Measurements from ENCODE around the gene TSPAN14. TPM values are rescaled to one million over a fixed set of nuclear protein-coding genes. Genes with fewer than 3 reads are reported as not detected.

The TSPAN14 gene
- total and polyA plus RNA-seq, 2 of the 13 experiments (the other 11 are each of a cell fraction or from before 2014, with no cell fraction given), result 24.1 to 80.6 TPM

GRCh38 chr10:80408242-80409101, 45.6 kb upstream of the TSPAN14 start, which contains the start of gene PRXL2A (continued):
- TF ChIP-seq E2F5 (CRISPR knock-in tag; conservative IDR thresholded peaks at IDR 0.05) (0 out of 2 replicates have a peak, but pooled peaks have one; percentile 42), DBP (CRISPR knock-in tag; IDR thresholded peaks at IDR 0.05; ENCODE audit: not compliant biosample characterization) (no peak), ARHGAP35 (CRISPR knock-in tag; IDR thresholded peaks at IDR 0.05; ENCODE audit: borderline replicate concordance) (no peak; the same call in 1 of the 2 replicates), HBP1 (CRISPR knock-in tag; IDR thresholded peaks at IDR 0.05; ENCODE audit: low read depth) (no peak), ZNF569 (CRISPR knock-in tag; IDR thresholded peaks at IDR 0.05; ENCODE audit: borderline replicate concordance) (no peak), ZGPAT (CRISPR knock-in tag; IDR thresholded peaks at IDR 0.05) (peak; percentile 85), ZFY (CRISPR knock-in tag; IDR thresholded peaks at IDR 0.05) (peak; percentile 83), FOXO1 (CRISPR knock-in tag; IDR thresholded peaks at IDR 0.05) (no peak), ZNF350 (CRISPR knock-in tag; IDR thresholded peaks at IDR 0.05; ENCODE audit: borderline replicate concordance, low read depth) (peak; percentile 39; the same call in 1 of the 2 replicates), ZNF597 (CRISPR knock-in tag; IDR thresholded peaks at IDR 0.05) (no peak), ZBTB7B (CRISPR knock-in tag; IDR thresholded peaks at IDR 0.05) (peak; percentile 90), PAWR (CRISPR knock-in tag; IDR thresholded peaks at IDR 0.05; ENCODE audit: borderline replicate concordance) (no peak), NFE2 (CRISPR knock-in tag; IDR thresholded peaks at IDR 0.05) (no peak), EEA1 (CRISPR knock-in tag; IDR thresholded peaks at IDR 0.05; ENCODE audit: borderline replicate concordance) (0 out of 2 replicates have a peak, but pooled peaks have one; percentile 65), ZNF251 (CRISPR knock-in tag; IDR thresholded peaks at IDR 0.05) (no peak), DZIP1 (CRISPR knock-in tag; IDR thresholded peaks at IDR 0.05) (no peak), ZNF546 (CRISPR knock-in tag; conservative IDR thresholded peaks at IDR 0.05) (peak; percentile 62; the same call in 1 of the 2 replicates), MLLT10 (CRISPR knock-in tag; IDR thresholded peaks at IDR 0.05) (no peak), ZNF335 (CRISPR knock-in tag; IDR thresholded peaks at IDR 0.05) (peak; percentile 49; the same call in 1 of the 2 replicates), ZNF878 (CRISPR knock-in tag; IDR thresholded peaks at IDR 0.05) (no peak)
